Cerebellar cortex (tissue), 1 donor: ENCODE results near the gene FAM237B.

ENCODE experiments used
- DNase-seq: peaks from one replicate; pipeline ENCODE4 v3.0.0-alpha.2; 2015; ENCODE audit warnings: low spot score

Gene FAM237B

GRCh38 chr7:90290244-90291113 lies 30.6 kb downstream of the FAM237B start:
- DNase-seq: no peak

- DNase-seq: no peak
These were observed 33.0 kb downstream of the FAM237B start for GRCh38 chr7:90288154-90288553.

GRCh38 chr7:90276033-90276728 lies 44.9 kb downstream of the FAM237B start:
- no peak for DNase-seq

GRCh38 chr7:90274161-90274560 lies 46.9 kb downstream of the FAM237B start:
- no peak for DNase-seq

GRCh38 chr7:90272242-90272641 lies 48.9 kb downstream of the FAM237B start:
- no peak for DNase-seq

DNA sequence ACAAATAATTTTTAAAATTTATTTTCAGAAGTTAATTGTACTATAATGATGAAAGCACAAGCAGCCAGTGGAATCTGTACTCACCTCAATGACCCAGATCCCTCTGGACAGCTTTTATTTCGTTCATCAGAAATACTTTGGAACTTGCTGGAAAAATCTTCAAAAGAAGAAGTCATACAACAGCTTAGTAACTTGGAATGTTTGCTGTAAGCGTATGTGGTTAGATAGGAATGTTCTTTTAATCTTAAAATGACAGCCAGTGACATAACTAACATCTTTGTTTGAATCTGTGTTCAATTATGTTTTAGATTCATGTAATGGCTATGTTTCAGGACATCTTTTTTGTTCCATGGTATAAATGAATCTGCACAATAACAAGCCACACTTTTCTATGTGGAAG lies 49.4 kb downstream of the FAM237B start:
- DNase-seq: no peak

- DNase-seq: no peak
These were observed 50.5 kb downstream of the FAM237B start for GRCh38 chr7:90270431-90271178.

DNA sequence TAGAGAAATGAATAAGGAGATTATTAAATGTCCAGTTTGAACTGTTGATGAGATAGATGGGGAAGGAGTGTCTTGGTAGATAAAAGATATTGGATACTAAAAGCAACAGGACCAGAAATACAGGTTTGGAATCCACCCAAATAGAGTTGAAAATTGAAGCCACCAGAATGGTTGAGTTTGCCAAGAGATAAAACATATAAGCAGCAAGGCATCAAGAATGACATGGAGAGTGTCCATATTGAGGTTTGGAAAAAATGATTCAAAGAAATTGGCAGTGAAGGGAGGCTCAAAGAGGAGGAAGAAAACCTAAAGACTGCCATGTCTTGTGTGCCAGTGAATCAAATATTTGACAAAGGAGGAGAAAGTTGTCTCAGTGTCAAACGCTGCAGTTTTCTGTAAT lies 51.9 kb downstream of the FAM237B start:
- DNase-seq: no peak

GRCh38 chr7:90267263-90267858 lies 53.7 kb downstream of the FAM237B start:
- no peak for DNase-seq

DNA sequence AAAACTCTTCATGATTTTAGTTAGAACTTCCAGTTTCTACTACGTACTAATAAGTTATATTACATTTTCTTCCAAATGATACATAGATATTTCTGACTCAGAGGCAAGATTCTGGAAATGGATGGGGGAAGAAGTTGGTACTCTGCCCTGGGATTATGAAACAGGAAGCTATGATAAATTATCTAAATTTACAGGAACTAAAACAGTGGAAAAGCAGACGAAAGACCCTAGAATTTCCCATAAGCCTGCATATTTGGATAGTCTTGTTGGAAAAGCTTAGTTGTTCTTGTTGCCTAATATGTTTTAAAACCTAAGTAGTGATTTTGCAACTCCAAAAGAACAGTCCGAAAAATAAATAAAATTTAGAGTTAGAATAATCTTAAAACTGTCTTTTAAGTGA lies 54.3 kb downstream of the FAM237B start:
- DNase-seq: no peak
